ENCODE data around the gene UHRF1.

- TF ChIP-seq GABPA (IDR thresholded peaks at IDR 0.05; ENCODE audit: low read depth) (no peak), CTCF (IDR thresholded peaks at IDR 0.05) (no peak), EZH2phosphoT487 (IDR thresholded peaks at IDR 0.05; ENCODE audit: borderline replicate concordance, low read depth) (no peak), NFIC (IDR thresholded peaks at IDR 0.05; ENCODE audit: borderline replicate concordance) (no peak), ELF1 (IDR thresholded peaks at IDR 0.05) (no peak), POLR2AphosphoS5 (IDR thresholded peaks at IDR 0.05; ENCODE audit: low read depth, low read length) (no peak), USF2 (IDR thresholded peaks at IDR 0.05; ENCODE audit: borderline replicate concordance, low read depth, low read length) (no peak), YY1 (IDR thresholded peaks at IDR 0.05; ENCODE audit: low read depth) (no peak), MAX (IDR thresholded peaks at IDR 0.05; ENCODE audit: low read depth) (no peak), FOXM1 (IDR thresholded peaks at IDR 0.05; ENCODE audit: low read depth) (no peak), JUND (IDR thresholded peaks at IDR 0.05) (no peak), SMC3 (IDR thresholded peaks at IDR 0.05; ENCODE audit: low read depth, low read length) (no peak)
- TF ChIP-seq, protein P1, sequence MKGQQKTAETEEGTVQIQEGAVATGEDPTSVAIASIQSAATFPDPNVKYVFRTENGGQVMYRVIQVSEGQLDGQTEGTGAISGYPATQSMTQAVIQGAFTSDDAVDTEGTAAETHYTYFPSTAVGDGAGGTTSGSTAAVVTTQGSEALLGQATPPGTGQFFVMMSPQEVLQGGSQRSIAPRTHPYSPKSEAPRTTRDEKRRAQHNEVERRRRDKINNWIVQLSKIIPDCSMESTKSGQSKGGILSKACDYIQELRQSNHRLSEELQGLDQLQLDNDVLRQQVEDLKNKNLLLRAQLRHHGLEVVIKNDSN (IDR thresholded peaks at IDR 0.05; ENCODE audit: borderline replicate concordance, low read depth), result no peak
Observed at GRCh38 chr19:4969292-4969771, 60.0 kb downstream of the UHRF1 start.

Measured in SK-N-SH (cell line).